HCT116 (cell line): ENCODE results near the gene PCID2. TPM values are rescaled to one million over a fixed set of nuclear protein-coding genes. Genes with fewer than 3 reads are reported as not detected.

Experiments
- ATAC-seq: fragments of 200-7000 bp; cut with Tn5 transposase; 2 replicates; pipeline ENCODE4 v1.9.1; 2020; ENCODE audit warnings: mild to moderate bottlenecking, moderate library complexity
- BruUV-seq: library from RNA; stranded (reverse); fragments of 400-500 nt; replicated peaks from 2 replicates; lab custom pipeline; 2021; lab: Mats Ljungman, UMichigan
- CTCF ChIA-PET: fragments of 300-600 bp; sonication (Branson Sonifier 250); formaldehyde crosslinking; loops from one replicate; lab custom pipeline; 2021; ENCODE audit warnings: antibody characterized with exemption; lab: Charles Lee
- POLR2A ChIA-PET: fragments of 300-600, 350-600 bp; sonication (Branson Sonifier 250); formaldehyde crosslinking; loops from one replicate; lab custom pipeline; 2021; ENCODE audit warnings: antibody characterized with exemption; lab: Charles Lee
- RAD21 ChIA-PET, 2 experiments: fragments of 300-600 bp; sonication (Branson Sonifier 250); formaldehyde crosslinking; loops; one replicate each; lab custom pipeline; 2023; ENCODE audit warnings: low total read pairs in 2 of 2; ENCODE audit not compliant: uncharacterized antibody in 2 of 2, unreplicated experiment in 2 of 2, low non-redundant PET in 1 of 2; lab: Charles Lee
- DNase-seq: peaks from one replicate; pipeline ENCODE4 v3.0.0-alpha.2; 2010; ENCODE audit warnings: low read depth, low spot score
- H2AFZ ChIP-seq: fragments of 200-600 bp; shearing (Covaris generic), sonication (generic); 2 replicates; pipeline ENCODE4 v1.6.1; 2017; ENCODE audit warnings: low read depth, mixed run types, mixed read lengths, antibody characterized with exemption, low read length; ENCODE audit not compliant: poor library complexity, severe bottlenecking
- H3K27ac ChIP-seq: 2 replicates; pipeline ENCODE4 v1.5.1; 2012; ENCODE audit warnings: low read depth, low read length
- H3K27me3 ChIP-seq: fragments of 200-600 bp; sonication (generic); 2 replicates; pipeline ENCODE4 v1.6.1; 2016; ENCODE audit warnings: mixed run types, low read length, mixed read lengths; ENCODE audit not compliant: insufficient read depth
- H3K36me3 ChIP-seq, 2 experiments: fragments of 200-500 bp in 1 of 2; fragments of 200-600 bp in 1 of 2; sonication (Bioruptor generic) in 1 of 2; sonication (generic) in 1 of 2; 2 replicates each; pipeline versions ENCODE4 v1.5.1 to v1.6.1; 2014 to 2016; ENCODE audit warnings: low read length in 2 of 2, inconsistent platforms in 1 of 2, mixed read lengths in 1 of 2, mixed run types in 1 of 2; ENCODE audit not compliant: insufficient read depth in 2 of 2, control insufficient read depth in 1 of 2
- H3K4me1 ChIP-seq, 2 experiments: fragments of 200-600 bp in 1 of 2; sonication (generic) in 1 of 2; 2 replicates each; pipeline versions ENCODE4 v1.5.1 to v1.6.1; 2012 to 2017; ENCODE audit warnings: low read length in 2 of 2, inconsistent platforms in 1 of 2, mild to moderate bottlenecking in 1 of 2, mixed read lengths in 1 of 2, mixed run types in 1 of 2, moderate library complexity in 1 of 2; ENCODE audit not compliant: insufficient read depth in 2 of 2, control insufficient read depth in 1 of 2
- H3K4me2 ChIP-seq: fragments of 200-600 bp; sonication (generic); 2 replicates; pipeline ENCODE4 v1.6.1; 2017; ENCODE audit warnings: mixed run types, low read length, mixed read lengths
- H3K4me3 ChIP-seq, 2 experiments: fragments of 200-600 bp in 1 of 2; sonication (generic) in 1 of 2; replicated peaks in 1 of 2; 2 replicates each; pipeline ENCODE4 v1.5.1; 2011 to 2016; ENCODE audit warnings: low read length in 2 of 2, control low read depth in 1 of 2, low read depth in 1 of 2, mild to moderate bottlenecking in 1 of 2, mixed read lengths in 1 of 2, mixed run types in 1 of 2
- H3K79me2 ChIP-seq: fragments of 200-600 bp; sonication (generic); 2 replicates; pipeline ENCODE4 v1.6.1; 2017; ENCODE audit warnings: mild to moderate bottlenecking, mixed run types, low read length, moderate library complexity, mixed read lengths; ENCODE audit not compliant: insufficient read depth
- H3K9ac ChIP-seq: fragments of 200-600 bp; sonication (generic); 2 replicates; pipeline ENCODE4 v1.6.1; 2016; ENCODE audit warnings: low read length, mixed read lengths
- H3K9me2 ChIP-seq: fragments of 200-600 bp; sonication (generic), shearing (Covaris generic); 2 replicates; pipeline ENCODE4 v1.6.1; 2017; ENCODE audit warnings: mixed run types, mild to moderate bottlenecking, moderate library complexity; ENCODE audit not compliant: insufficient read depth
- H3K9me3 ChIP-seq, 2 experiments: fragments of 200-500 bp in 1 of 2; fragments of 200-600 bp in 1 of 2; sonication (Bioruptor generic) in 1 of 2; sonication (generic) in 1 of 2; 2 replicates each; pipeline ENCODE4 v1.6.1; 2014 to 2017; ENCODE audit warnings: low read length in 2 of 2, mixed read lengths in 2 of 2, inconsistent platforms in 1 of 2, low read depth in 1 of 2, mild to moderate bottlenecking in 1 of 2, mixed run types in 1 of 2, moderate library complexity in 1 of 2; ENCODE audit not compliant: control insufficient read depth in 1 of 2, insufficient read depth in 1 of 2
- H4K20me1 ChIP-seq: fragments of 200-600 bp; sonication (generic), shearing (Covaris generic); 2 replicates; pipeline ENCODE4 v1.6.1; 2017; ENCODE audit warnings: mixed run types, mild to moderate bottlenecking, moderate library complexity; ENCODE audit not compliant: insufficient read depth
- CBX3 ChIP-seq: IDR thresholded peaks from 2 replicates; pipeline ENCODE4 v1.6.1; 2012; ENCODE audit warnings: low read depth
- EGR1 ChIP-seq: IDR thresholded peaks from 2 replicates; pipeline ENCODE4 v1.6.1; 2012; ENCODE audit warnings: low read depth
- EZH2phosphoT487 ChIP-seq: fragments of 200-600 bp; IDR thresholded peaks from 2 replicates; pipeline ENCODE4 v1.6.1; 2018; ENCODE audit warnings: antibody characterized with exemption, borderline replicate concordance
- FOSL1 ChIP-seq: IDR thresholded peaks from 2 replicates; pipeline ENCODE4 v1.6.1; 2012; ENCODE audit warnings: low read depth
- JUND ChIP-seq: IDR thresholded peaks from 2 replicates; pipeline ENCODE4 v1.6.1; 2012
- SRF ChIP-seq: IDR thresholded peaks from 2 replicates; pipeline ENCODE4 v1.6.1; 2012; ENCODE audit warnings: low read depth
- ZNF274 ChIP-seq: fragments of 200-500 bp; sonication (Bioruptor generic); IDR thresholded peaks from 2 replicates; pipeline ENCODE4 v1.6.1; 2014; ENCODE audit warnings: mild to moderate bottlenecking, low read depth, low read length, inconsistent platforms
- intact Hi-C: fragments of 100-400 bp; cut with micrococcal nuclease; formaldehyde crosslinking; loops from 2 replicates; pipeline ENCODE4 v1.10.0; 2022
- total RNA-seq: library from RNA; stranded (reverse); gene quantifications from one replicate; pipeline ENCODE4 v1.2.1, GENCODE V29; 2021; ENCODE audit not compliant: unreplicated experiment

The PCID2 gene
- total RNA-seq, 1 experiment from 2014 or later: 73.3 TPM

GRCh38 chr13:113135281-113135760 lies 73.1 kb downstream of the PCID2 start:
- BruUV-seq: no TSS peak
- Histone ChIP-seq H3K4me3 (no peak overlapping the region), H3K36me3 (no peaks in the 10 kb centered on the region), H3K9ac (no peak overlapping the region), H3K4me2 (no peak overlapping the region), H4K20me1 (no peaks in the 10 kb centered on the region), H3K79me2 (no peaks in the 10 kb centered on the region), H3K27me3 (peaks cover 11% of the 10 kb centered on the region; the same call in 1 of the 2 replicates), H2AFZ (no peak overlapping the region), H3K4me1 (no peaks in the 10 kb centered on the region), H3K9me3 (no peaks in the 10 kb centered on the region), H3K27ac (no peak overlapping the region), H3K9me2 (no peaks in the 10 kb centered on the region)
- TF ChIP-seq EZH2phosphoT487 (no peak), FOSL1 (no peak), ZNF274 (no peak), SRF (no peak), CBX3 (no peak), JUND (no peak), EGR1 (no peak)
- DNase-seq (no peak), ATAC-seq (no peak)
- intact Hi-C loops: no loop called here
- RAD21 ChIA-PET: no interaction called here
- POLR2A ChIA-PET: no interaction called here
- CTCF ChIA-PET: no interaction called here

- H3K27ac ChIP-seq: no peak overlapping the region
- DNase-seq: no peak
- no peaks in the 10 kb centered on the region for H4K20me1 ChIP-seq
- no peaks in the 10 kb centered on the region for H3K9me2 ChIP-seq
- H2AFZ ChIP-seq: no peak overlapping the region
- BruUV-seq: no TSS peak
- H3K4me2 ChIP-seq: no peak overlapping the region
- intact Hi-C loops: no loop called here
- H3K36me3 ChIP-seq: no peaks in the 10 kb centered on the region
- H3K27me3 ChIP-seq: peaks cover 14% of the 10 kb centered on the region; the same call in 1 of the 2 replicates
- H3K4me1 ChIP-seq: no peaks in the 10 kb centered on the region
- H3K4me3 ChIP-seq: no peak overlapping the region
- H3K79me2 ChIP-seq: no peaks in the 10 kb centered on the region
- ATAC-seq: no peak
- H3K9ac ChIP-seq: no peak overlapping the region
- ChIA-PET RAD21 (no interaction called here), POLR2A (no interaction called here), CTCF (no interaction called here)
- no peaks in the 10 kb centered on the region for H3K9me3 ChIP-seq
- TF ChIP-seq ZNF274: no peak
These were observed 78.3 kb downstream of the PCID2 start for GRCh38 chr13:113129921-113130750.
